ENCODE results near the gene RHOG.
"Not testable (repeated sequence)": the region's sequence is repeated elsewhere in the genome, so short reads cannot be mapped to it uniquely, and the experiment has no call there.

RHOG gene

GRCh38 chr11:3808861-3809623 is 31.7 kb downstream of the RHOG start:
- no peak for DNase-seq (ENCODE audit: low read depth, low spot score)

GRCh38 chr11:3807909-3808860 is 32.6 kb downstream of the RHOG start, which contains the start of gene PGAP2:
Gene PGAP2 (plus strand): TSS chr11:3808560. CDS start chr11:3811260, 2,700 bp downstream.
- no peak for DNase-seq (ENCODE audit: low read depth, low spot score)

- DNase-seq (ENCODE audit: low read depth, low spot score) = no peak
Observed at GRCh38 chr11:3803726-3804495, 36.8 kb downstream of the RHOG start.

GRCh38 chr11:3802011-3802790 is 38.6 kb downstream of the RHOG start:
- no peak for DNase-seq (ENCODE audit: low read depth, low spot score)

DNA sequence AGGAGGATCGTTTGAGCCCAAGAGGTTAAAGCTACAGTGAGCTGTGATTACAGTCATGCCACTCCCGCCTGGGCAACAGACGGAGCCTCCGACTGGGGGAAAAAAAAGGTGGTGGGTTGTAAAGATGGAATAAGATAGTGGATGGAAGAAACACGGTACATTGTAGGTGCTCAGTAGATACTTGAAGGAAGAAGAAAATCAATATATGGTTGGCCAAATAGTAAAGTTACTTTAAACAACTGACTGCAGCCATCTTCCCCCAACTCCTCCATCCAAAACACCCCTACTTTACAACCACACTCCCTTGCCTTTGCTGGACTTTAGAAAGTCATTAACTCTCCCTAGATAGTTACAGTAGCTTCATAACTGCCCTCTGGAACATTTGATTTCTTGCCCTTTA is 40.9 kb downstream of the RHOG start:
- DNase-seq (ENCODE audit: low read depth, low spot score) = no peak

GRCh38 chr11:3799143-3799542 is 41.6 kb downstream of the RHOG start:
- DNase-seq (ENCODE audit: low read depth, low spot score) = no peak

GRCh38 chr11:3797329-3798090 is 43.2 kb downstream of the RHOG start, which contains the start of gene NUP98:
Gene NUP98 (minus strand): TSS chr11:3797554. CDS start chr11:3782117, 15,437 bp downstream.
- DNase-seq (ENCODE audit: low read depth, low spot score) = peak; percentile 100

DNA sequence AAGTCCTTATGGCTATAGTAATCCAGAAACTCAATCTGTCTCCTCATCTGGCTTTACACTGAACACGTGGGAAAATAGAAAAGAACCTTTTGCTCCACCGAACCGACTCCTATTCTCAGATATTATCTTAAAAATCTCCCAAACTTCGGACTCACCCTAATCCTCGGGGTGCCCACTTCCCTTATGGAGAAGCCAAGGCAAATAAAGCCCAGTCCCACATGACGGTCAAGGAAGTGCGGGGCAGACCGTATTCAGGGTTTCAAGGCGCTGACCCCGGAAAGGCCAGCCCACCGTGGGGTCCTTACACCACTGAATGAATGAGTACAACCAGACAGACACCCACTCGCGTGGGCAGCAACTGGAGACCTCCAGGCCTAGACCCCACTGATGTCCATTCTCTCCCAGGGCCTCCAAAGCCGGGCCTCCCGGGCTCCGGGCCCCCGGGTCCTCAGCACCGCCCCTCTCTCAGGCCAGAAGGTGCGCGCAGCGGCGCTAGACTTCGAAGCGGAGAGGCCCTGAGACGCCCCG is 43.9 kb downstream of the RHOG start:
- DNase-seq (ENCODE audit: low read depth, low spot score) = no peak

DNA sequence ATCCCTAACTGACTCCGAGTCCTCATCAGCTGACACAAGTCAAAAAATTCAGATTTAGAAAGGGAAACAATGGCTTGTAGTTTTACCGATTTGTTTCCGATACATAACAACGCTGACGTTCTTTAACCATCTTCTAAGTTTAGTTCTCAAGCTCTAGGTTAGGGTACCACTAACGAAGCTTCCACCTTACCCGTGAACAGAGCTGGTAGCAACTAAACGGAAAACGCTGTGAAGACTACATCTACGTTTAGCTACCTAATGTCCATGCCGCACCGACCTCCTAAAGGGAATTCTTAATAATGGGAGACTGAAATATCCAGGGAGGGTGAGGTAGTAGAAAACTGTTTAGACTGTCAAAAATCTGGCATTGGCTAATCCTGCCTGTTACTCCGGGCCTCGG is 44.4 kb downstream of the RHOG start:
- DNase-seq (ENCODE audit: low read depth, low spot score) = no peak

GRCh38 chr11:3796002-3796311 is 44.8 kb downstream of the RHOG start:
- DNase-seq (ENCODE audit: low read depth, low spot score) = no peak

DNA sequence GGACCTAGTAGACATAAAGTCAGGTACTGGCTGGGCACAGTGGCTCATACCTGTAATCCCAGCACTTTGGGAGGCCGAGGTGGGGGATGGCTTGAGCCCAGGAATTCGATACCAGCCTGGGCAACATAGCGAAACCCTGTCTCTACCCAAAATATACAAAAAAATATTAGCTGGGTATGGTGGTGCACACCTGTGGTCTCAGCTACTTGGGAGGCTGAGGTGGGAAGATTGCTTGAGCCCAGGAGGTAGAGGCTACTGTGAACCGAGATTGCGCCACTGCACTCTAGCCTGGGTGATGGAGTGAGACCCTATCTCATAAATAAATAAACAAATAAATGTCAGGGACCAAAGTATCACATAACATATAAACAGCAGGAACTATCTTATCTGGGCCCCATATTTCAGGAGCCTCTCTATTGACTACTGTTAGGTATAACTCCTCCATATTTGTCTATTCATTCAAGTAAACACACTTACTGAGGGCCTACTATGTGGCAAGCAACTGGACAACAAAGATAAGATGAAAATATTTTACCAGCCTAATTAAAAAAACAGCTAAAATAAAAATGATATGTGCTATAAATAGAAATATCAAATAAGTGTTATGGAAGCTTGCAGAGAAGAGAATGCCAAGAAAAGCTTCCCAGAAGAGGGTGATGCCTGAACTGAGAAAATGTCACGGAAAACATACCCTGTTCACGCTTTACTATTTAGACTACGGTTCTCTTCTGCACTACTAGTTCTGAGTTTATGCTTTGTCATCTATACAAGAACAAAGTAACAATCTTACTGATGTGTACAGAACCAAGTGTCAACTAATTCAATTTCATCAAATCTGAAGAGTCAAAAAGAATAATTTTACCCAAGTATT is 45.4 kb downstream of the RHOG start:
- DNase-seq (ENCODE audit: low read depth, low spot score) = no peak

GRCh38 chr11:3794387-3794786 is 46.4 kb downstream of the RHOG start:
- not testable (repeated sequence) for DNase-seq (ENCODE audit: low read depth, low spot score)

- no peak for DNase-seq (ENCODE audit: low read depth, low spot score)
Observed at GRCh38 chr11:3786781-3787428, 53.9 kb downstream of the RHOG start.

- no peak for DNase-seq (ENCODE audit: low read depth, low spot score)
Observed at GRCh38 chr11:3783611-3784010, 57.1 kb downstream of the RHOG start.

- DNase-seq (ENCODE audit: low read depth, low spot score) = no peak
Observed at GRCh38 chr11:3782963-3783362, 57.8 kb downstream of the RHOG start.

DNA sequence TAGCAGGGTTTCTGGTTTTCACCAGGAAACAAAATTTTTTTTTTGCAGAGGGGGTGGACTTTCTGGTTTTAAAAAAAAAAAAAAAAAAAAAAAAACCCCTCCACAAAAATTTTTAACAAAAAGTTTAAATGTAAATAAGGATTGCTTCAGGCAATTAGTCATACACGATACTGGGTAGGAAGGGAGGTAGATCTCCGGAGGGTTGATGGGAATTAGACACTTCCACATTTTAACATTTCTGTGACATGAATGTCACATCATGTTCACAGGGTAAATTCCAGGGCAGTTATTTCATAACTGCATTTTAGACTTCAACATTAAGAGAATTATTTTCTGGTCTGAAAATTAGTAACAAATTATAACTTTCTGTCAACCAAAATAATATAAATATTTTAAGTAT is 59.3 kb downstream of the RHOG start:
- no peak for DNase-seq (ENCODE audit: low read depth, low spot score)
